ENCODE results near the gene RBM26. TPM values are rescaled to one million over a fixed set of nuclear protein-coding genes. Genes with fewer than 3 reads are reported as not detected.
"Not testable (repeated sequence)": the region's sequence is repeated elsewhere in the genome, so short reads cannot be mapped to it uniquely, and the experiment has no call there.

The RBM26 gene
- total RNA-seq, 1 experiment from 2014 or later = 65.7 TPM

DNA sequence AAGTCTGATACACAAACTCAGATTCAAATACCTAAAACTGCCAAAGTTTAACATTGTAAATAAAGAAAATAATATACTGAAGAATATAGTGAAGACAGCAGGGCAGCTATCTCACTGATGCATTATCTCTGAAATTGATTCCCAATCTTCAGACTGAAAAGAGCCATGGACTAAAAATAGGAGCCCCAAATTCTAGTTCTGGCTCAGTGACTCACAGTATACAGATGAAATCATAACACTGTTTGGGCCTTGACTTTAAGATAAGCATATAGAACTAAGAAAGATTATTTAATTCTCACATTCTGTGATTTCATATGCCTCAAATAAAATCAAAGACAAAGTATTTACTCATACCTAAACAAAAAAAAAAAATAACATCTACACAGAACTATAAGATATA lies 53.9 kb downstream of the RBM26 start:
- no peaks in the 10 kb centered on the region for H3K27me3 ChIP-seq (replicated peaks; ENCODE audit: insufficient read depth, low read depth, low read length, poor library complexity)
- no TSS peak for BruUV-seq (replicated peaks)
- CTCF ChIA-PET = no interaction called here
- no peaks in the 10 kb centered on the region for H3K9me3 ChIP-seq (ENCODE audit: low read depth, low read length, poor library complexity, severe bottlenecking)
- no peak overlapping the region for H3K4me3 ChIP-seq (ENCODE audit: low read depth, low read length, poor library complexity, severe bottlenecking)
- POLR2A ChIA-PET (ENCODE audit: low non-redundant PET) = no interaction called here
- no peaks in the 10 kb centered on the region for H3K4me1 ChIP-seq (ENCODE audit: insufficient read depth, low read length, poor library complexity, severe bottlenecking)
- H3K36me3 ChIP-seq (ENCODE audit: insufficient read depth, low read length, poor library complexity, severe bottlenecking) = peaks cover 48% of the 10 kb centered on the region
- no peak for TF ChIP-seq EZH2 (IDR thresholded peaks at IDR 0.05; ENCODE audit: borderline replicate concordance, low read depth, low read length, poor library complexity, severe bottlenecking)
- TF ChIP-seq, protein P1, sequence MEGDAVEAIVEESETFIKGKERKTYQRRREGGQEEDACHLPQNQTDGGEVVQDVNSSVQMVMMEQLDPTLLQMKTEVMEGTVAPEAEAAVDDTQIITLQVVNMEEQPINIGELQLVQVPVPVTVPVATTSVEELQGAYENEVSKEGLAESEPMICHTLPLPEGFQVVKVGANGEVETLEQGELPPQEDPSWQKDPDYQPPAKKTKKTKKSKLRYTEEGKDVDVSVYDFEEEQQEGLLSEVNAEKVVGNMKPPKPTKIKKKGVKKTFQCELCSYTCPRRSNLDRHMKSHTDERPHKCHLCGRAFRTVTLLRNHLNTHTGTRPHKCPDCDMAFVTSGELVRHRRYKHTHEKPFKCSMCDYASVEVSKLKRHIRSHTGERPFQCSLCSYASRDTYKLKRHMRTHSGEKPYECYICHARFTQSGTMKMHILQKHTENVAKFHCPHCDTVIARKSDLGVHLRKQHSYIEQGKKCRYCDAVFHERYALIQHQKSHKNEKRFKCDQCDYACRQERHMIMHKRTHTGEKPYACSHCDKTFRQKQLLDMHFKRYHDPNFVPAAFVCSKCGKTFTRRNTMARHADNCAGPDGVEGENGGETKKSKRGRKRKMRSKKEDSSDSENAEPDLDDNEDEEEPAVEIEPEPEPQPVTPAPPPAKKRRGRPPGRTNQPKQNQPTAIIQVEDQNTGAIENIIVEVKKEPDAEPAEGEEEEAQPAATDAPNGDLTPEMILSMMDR (conservative IDR thresholded peaks at IDR 0.05; ENCODE audit: low read depth, low read length) = no peak
- DNase-seq (ENCODE audit: low spot score) = no peak
- no peak overlapping the region for H3K27ac ChIP-seq (ENCODE audit: low read depth, low read length, poor library complexity, severe bottlenecking)
- intact Hi-C loops (cut with micrococcal nuclease; ENCODE audit: unreplicated experiment) = no loop called here

DNA sequence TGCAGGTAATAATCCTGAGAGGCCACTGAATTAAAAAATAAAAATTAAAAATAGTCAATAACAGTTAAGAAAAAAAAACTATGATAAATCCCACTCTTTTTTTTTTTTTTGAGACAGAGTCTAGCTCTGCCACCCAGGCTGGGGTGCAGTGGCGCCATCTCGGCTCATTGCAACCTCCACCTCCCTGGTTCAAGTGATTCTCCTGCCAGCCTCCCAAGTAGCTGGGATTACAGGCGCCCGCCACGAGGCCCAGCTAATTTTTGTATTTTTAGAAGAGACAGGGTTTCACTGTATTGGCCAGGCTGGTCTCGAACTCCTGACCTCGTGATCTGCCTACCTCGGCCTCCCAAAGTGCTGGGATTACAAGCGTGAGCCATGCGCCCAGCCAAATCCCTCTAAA lies 56.4 kb downstream of the RBM26 start:
- H3K27me3 ChIP-seq (replicated peaks; ENCODE audit: insufficient read depth, low read depth, low read length, poor library complexity); DNase-seq (ENCODE audit: low spot score); BruUV-seq (replicated peaks); CTCF ChIA-PET; H3K4me1 ChIP-seq (ENCODE audit: insufficient read depth, low read length, poor library complexity, severe bottlenecking); POLR2A ChIA-PET (ENCODE audit: low non-redundant PET); intact Hi-C loops (cut with micrococcal nuclease; ENCODE audit: unreplicated experiment); H3K4me3 ChIP-seq (ENCODE audit: low read depth, low read length, poor library complexity, severe bottlenecking); H3K27ac ChIP-seq (ENCODE audit: low read depth, low read length, poor library complexity, severe bottlenecking); H3K9me3 ChIP-seq (ENCODE audit: low read depth, low read length, poor library complexity, severe bottlenecking): not testable (repeated sequence)
- H3K36me3 ChIP-seq (ENCODE audit: insufficient read depth, low read length, poor library complexity, severe bottlenecking) = peaks cover 38% of the 10 kb centered on the region

DNA sequence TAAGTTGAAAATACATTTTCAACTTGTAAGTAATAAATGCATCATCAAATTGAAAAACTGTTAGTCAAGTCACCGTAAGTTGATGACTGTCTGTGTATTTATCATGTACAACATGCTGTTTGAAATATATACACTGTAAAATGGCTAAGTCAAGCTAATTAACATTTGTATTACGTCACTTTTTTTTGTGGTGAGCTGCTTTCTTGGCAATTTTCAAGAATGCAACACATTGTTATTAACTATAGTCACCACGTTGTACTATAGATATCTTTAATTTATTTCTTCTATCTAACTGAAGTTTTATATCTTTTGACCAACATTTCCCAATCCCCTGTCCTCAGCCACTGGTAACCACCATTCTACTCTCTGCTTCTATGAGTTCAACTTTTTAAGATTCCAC lies 57.0 kb downstream of the RBM26 start:
- Histone ChIP-seq H3K4me3 (ENCODE audit: low read depth, low read length, poor library complexity, severe bottlenecking) (no peak overlapping the region), H3K4me1 (ENCODE audit: insufficient read depth, low read length, poor library complexity, severe bottlenecking) (no peaks in the 10 kb centered on the region), H3K9me3 (ENCODE audit: low read depth, low read length, poor library complexity, severe bottlenecking) (no peaks in the 10 kb centered on the region), H3K27me3 (replicated peaks; ENCODE audit: insufficient read depth, low read depth, low read length, poor library complexity) (no peaks in the 10 kb centered on the region), H3K27ac (ENCODE audit: low read depth, low read length, poor library complexity, severe bottlenecking) (no peak overlapping the region), H3K36me3 (ENCODE audit: insufficient read depth, low read length, poor library complexity, severe bottlenecking) (peaks cover 38% of the 10 kb centered on the region)
- no peak for DNase-seq (ENCODE audit: low spot score)
- CTCF ChIA-PET = no interaction called here
- POLR2A ChIA-PET (ENCODE audit: low non-redundant PET) = no interaction called here
- no TSS peak for BruUV-seq (replicated peaks)
- TF ChIP-seq, protein P1 (conservative IDR thresholded peaks at IDR 0.05; ENCODE audit: low read depth, low read length) = no peak
- TF ChIP-seq EZH2 (IDR thresholded peaks at IDR 0.05; ENCODE audit: borderline replicate concordance, low read depth, low read length, poor library complexity, severe bottlenecking) = no peak
- intact Hi-C loops (cut with micrococcal nuclease; ENCODE audit: unreplicated experiment) = no loop called here

DNA sequence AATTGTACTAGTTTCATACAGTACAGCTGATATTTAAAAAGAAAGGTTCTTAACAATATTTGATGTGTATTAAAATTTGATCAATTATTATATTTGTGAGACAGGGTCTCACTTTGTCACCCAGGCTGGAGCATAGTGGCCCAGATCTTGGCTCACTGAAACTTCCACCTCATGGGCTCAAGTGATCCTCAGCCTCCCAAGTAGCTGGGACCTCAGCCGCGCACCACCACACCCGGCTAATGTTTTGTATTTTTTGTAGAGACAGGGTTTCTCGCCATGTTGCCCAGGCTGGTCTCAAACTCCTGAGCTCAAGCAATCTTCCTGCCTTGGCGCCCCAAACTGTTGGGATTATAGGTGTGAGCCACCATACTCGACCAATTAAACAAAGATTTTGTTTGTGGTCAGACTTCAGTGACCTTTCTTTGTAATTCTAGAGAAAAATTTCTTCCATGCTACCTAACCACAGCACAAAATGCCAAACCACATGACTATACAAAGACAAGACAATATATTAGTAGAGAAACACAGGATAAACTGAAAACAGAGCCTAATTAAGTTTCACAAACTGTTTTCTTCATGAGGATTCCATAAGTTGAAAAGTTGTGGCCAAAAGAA lies 59.6 kb downstream of the RBM26 start:
- Histone ChIP-seq H3K27me3 (replicated peaks; ENCODE audit: insufficient read depth, low read depth, low read length, poor library complexity) (no peaks in the 10 kb centered on the region), H3K27ac (ENCODE audit: low read depth, low read length, poor library complexity, severe bottlenecking) (no peak overlapping the region), H3K36me3 (ENCODE audit: insufficient read depth, low read length, poor library complexity, severe bottlenecking) (peaks cover 42% of the 10 kb centered on the region), H3K4me3 (ENCODE audit: low read depth, low read length, poor library complexity, severe bottlenecking) (no peak overlapping the region), H3K4me1 (ENCODE audit: insufficient read depth, low read length, poor library complexity, severe bottlenecking) (no peaks in the 10 kb centered on the region), H3K9me3 (ENCODE audit: low read depth, low read length, poor library complexity, severe bottlenecking) (no peaks in the 10 kb centered on the region)
- ChIA-PET CTCF (no interaction called here), POLR2A (ENCODE audit: low non-redundant PET) (no interaction called here)
- TF ChIP-seq EZH2 (IDR thresholded peaks at IDR 0.05; ENCODE audit: borderline replicate concordance, low read depth, low read length, poor library complexity, severe bottlenecking) = no peak
- TF ChIP-seq, protein P1 (conservative IDR thresholded peaks at IDR 0.05; ENCODE audit: low read depth, low read length) = no peak
- intact Hi-C loops (cut with micrococcal nuclease; ENCODE audit: unreplicated experiment) = no loop called here
- DNase-seq (ENCODE audit: low spot score) = no peak
- BruUV-seq (replicated peaks) = no TSS peak
